Stimulated activated CD8-positive, alpha-beta memory T cell treated with anti-CD3 and anti-CD28 coated beads, Interleukin-12 subunit alpha, Interleukin-12 subunit beta, amount 100 ng/mL, for 24 hours (primary cell): Measurements from ENCODE around the gene ANKRD63.

Experiments used
- DNase-seq: peaks from one replicate; pipeline ENCODE4 v3.0.0-alpha.2; 2020; ENCODE audit errors: extremely low read depth

ANKRD63 gene

GRCh38 chr15:40313531-40314398, 30.9 kb upstream of the ANKRD63 start:
- no peak for DNase-seq

GRCh38 chr15:40312370-40313158, 29.7 kb upstream of the ANKRD63 start:
- no peak for DNase-seq

GRCh38 chr15:40310993-40311392, 28.1 kb upstream of the ANKRD63 start:
- no peak for DNase-seq

GRCh38 chr15:40310001-40310959, 27.4 kb upstream of the ANKRD63 start:
- no peak for DNase-seq

GRCh38 chr15:40309344-40309862, 26.5 kb upstream of the ANKRD63 start:
- no peak for DNase-seq

GRCh38 chr15:40307421-40308211, 24.8 kb upstream of the ANKRD63 start, which contains the start of gene PLCB2:
Gene PLCB2 (minus strand): TSS chr15:40307935. CDS start chr15:40307672, 263 bp downstream.
- DNase-seq, result no peak

GRCh38 chr15:40306908-40307307, 24.0 kb upstream of the ANKRD63 start:
- no peak for DNase-seq

GRCh38 chr15:40306371-40306770, 23.5 kb upstream of the ANKRD63 start:
- DNase-seq, result no peak

GRCh38 chr15:40305281-40305680, 22.4 kb upstream of the ANKRD63 start:
- no peak for DNase-seq

- DNase-seq, result no peak
Observed at GRCh38 chr15:40303576-40303975, 20.7 kb upstream of the ANKRD63 start.

GRCh38 chr15:40302981-40303380, 20.1 kb upstream of the ANKRD63 start:
- no peak for DNase-seq

- no peak for DNase-seq
Observed at GRCh38 chr15:40302288-40302886, 19.5 kb upstream of the ANKRD63 start.

- no peak for DNase-seq
Observed at GRCh38 chr15:40301467-40302179, 18.8 kb upstream of the ANKRD63 start.

GRCh38 chr15:40300771-40301170, 17.9 kb upstream of the ANKRD63 start:
- no peak for DNase-seq

GRCh38 chr15:40300367-40300766, 17.5 kb upstream of the ANKRD63 start:
- no peak for DNase-seq

- DNase-seq, result no peak
Observed at GRCh38 chr15:40298216-40298935, 15.5 kb upstream of the ANKRD63 start.

- no peak for DNase-seq
Observed at GRCh38 chr15:40297356-40297755, 14.5 kb upstream of the ANKRD63 start.

- DNase-seq, result no peak
Observed at GRCh38 chr15:40296561-40297230, 13.8 kb upstream of the ANKRD63 start.
